Skeletal muscle tissue (tissue), 4 donors: ENCODE results near the gene MTMR11. TPM values are rescaled to one million over a fixed set of nuclear protein-coding genes. Genes with fewer than 3 reads are reported as not detected.
A peak's percentile ranks its signal among the peaks of the same experiment; 100 is the strongest.

Experiments used
- H3K27ac ChIP-seq: one replicate; pipeline ENCODE4 v1.7.0; 2013; ENCODE audit warnings: mild to moderate bottlenecking, low read depth, low read length, inconsistent platforms
- H3K27me3 ChIP-seq, 3 donors: one replicate each; pipeline ENCODE4 v1.7.0; 2013; ENCODE audit warnings: low read length in 3 of 3; ENCODE audit not compliant: control insufficient read depth in 3 of 3, insufficient read depth in 3 of 3
- H3K36me3 ChIP-seq, 3 donors: one replicate each; pipeline ENCODE4 v1.7.0; 2013; ENCODE audit warnings: low read length in 3 of 3; ENCODE audit not compliant: control insufficient read depth in 3 of 3, insufficient read depth in 3 of 3
- H3K4me1 ChIP-seq, 3 donors: one replicate each; pipeline ENCODE4 v1.7.0; 2013; ENCODE audit warnings: low read length in 3 of 3, mild to moderate bottlenecking in 3 of 3; ENCODE audit not compliant: control insufficient read depth in 3 of 3, insufficient read depth in 3 of 3
- H3K4me3 ChIP-seq, 3 donors: one replicate each; pipeline ENCODE4 v1.7.0; 2013; ENCODE audit warnings: low read length in 3 of 3
- H3K9ac ChIP-seq, 3 donors: one replicate each; pipeline ENCODE4 v1.7.0; 2013; ENCODE audit warnings: low read length in 3 of 3, mild to moderate bottlenecking in 3 of 3, moderate library complexity in 2 of 3, low read depth in 1 of 3
- H3K9me3 ChIP-seq, 3 donors: one replicate each; pipeline ENCODE4 v1.7.0; 2013; ENCODE audit warnings: low read length in 3 of 3; ENCODE audit not compliant: control insufficient read depth in 3 of 3
- total RNA-seq: library from RNA; depleted of rRNA; stranded (reverse); fragments of >200 nt; gene quantifications from one replicate; pipeline ENCODE4 v1.2.3, GENCODE V29; 2014
- donor health status: Osteomylitis.

The MTMR11 gene, protein sequence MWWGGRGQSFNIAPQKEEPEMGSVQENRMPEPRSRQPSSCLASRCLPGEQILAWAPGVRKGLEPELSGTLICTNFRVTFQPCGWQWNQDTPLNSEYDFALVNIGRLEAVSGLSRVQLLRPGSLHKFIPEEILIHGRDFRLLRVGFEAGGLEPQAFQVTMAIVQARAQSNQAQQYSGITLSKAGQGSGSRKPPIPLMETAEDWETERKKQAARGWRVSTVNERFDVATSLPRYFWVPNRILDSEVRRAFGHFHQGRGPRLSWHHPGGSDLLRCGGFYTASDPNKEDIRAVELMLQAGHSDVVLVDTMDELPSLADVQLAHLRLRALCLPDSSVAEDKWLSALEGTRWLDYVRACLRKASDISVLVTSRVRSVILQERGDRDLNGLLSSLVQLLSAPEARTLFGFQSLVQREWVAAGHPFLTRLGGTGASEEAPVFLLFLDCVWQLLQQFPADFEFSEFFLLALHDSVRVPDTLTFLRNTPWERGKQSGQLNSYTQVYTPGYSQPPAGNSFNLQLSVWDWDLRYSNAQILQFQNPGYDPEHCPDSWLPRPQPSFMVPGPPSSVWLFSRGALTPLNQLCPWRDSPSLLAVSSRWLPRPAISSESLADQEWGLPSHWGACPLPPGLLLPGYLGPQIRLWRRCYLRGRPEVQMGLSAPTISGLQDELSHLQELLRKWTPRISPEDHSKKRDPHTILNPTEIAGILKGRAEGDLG
- total RNA-seq: 6.8 TPM

DNA sequence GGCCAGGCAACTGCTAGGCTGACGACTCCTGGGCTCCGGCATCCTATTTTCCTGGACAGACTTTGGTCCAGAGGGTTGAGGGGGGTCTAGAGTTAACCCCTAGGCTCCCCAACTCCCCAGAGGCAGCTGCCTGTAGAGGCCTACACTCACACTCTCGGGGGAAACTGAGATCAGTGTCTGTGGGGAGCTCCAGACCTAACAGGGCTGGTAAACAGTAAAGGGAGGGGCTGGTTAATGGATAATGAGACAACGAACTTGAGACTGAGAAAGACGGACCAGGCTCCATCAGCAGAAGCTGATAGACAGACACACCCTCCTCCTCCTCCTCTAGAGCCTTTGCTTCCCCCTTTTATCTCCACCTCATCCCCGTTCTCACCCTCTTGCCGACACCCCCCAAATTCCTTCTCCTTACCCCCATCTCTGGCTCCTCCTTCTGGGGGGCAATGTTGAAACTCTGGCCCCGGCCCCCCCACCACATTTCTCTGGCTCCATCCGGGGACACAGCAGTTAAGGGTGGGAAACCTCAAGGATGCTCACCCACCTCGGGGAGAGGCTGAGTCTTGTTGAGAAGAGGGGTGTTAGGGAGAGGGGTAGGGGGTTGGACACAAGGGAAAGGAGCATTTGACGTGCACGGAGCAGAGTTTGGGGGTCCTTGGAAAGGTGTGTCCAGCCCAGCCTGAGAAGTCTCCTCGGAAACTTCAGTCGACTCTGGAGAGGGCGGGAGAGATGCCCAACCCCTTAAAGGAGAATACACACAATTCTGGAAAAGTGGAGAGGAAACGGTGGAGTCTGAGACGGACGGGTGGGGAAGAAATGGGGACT, at the start of gene MTMR11:
Gene MTMR11, minus strand, starts transcription at position 710 of the 822 bp plus-strand sequence. Its CDS starts 232 bp downstream, at position 478.
- no peaks in the 10 kb centered on the region for H3K27me3 ChIP-seq
- H3K36me3 ChIP-seq: no peaks in the 10 kb centered on the region
- H3K27ac ChIP-seq: peak within 1 kb of the TSS; percentile 62
- no peaks in the 10 kb centered on the region for H3K9me3 ChIP-seq
- H3K4me3 ChIP-seq: peak within 1 kb of the TSS; percentile 65 to 85 (median 72)
- peak within 1 kb of the TSS; percentile 64 to 71 (median 70) for H3K9ac ChIP-seq
- H3K4me1 ChIP-seq: peaks cover 30 to 51% (median 38%) of the 10 kb centered on the region in 3 donors

DNA sequence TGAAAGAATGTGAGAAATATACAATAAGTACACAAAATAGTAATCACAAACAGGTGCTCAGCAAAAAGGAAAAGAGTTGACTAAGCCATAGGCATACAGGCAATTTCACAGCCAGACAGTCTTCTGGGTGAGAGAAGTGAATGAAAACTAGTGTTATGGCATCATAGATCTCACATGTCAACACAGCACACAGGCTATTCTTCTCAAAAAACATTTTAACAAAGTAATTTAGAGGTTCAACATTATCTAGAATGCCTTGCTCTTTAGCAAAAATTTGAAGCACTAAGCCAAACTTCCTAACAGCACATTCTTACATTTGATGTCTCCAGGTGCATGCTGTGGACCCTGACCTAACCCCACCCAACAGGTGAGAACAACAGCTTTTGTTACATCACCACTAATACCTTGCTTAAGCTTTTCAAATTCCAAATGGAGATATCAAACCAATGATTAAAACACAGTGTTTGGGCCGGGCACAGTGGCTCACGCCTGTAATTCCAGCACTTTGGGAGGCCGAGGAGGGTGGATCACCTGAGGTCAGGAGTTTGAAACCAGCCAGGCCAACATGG, 43.4 kb upstream of the MTMR11 start:
- H3K27ac ChIP-seq: no peak overlapping the region
- no peaks in the 10 kb centered on the region for H3K27me3 ChIP-seq
- no peak overlapping the region for H3K4me3 ChIP-seq
- peaks cover 21 to 31% (median 23%) of the 10 kb centered on the region in 3 donors for H3K4me1 ChIP-seq
- no peak overlapping the region for H3K9ac ChIP-seq
- H3K9me3 ChIP-seq: no peaks in the 10 kb centered on the region
- peaks cover 4 to 9% (median 8%) of the 10 kb centered on the region in 3 donors for H3K36me3 ChIP-seq

DNA sequence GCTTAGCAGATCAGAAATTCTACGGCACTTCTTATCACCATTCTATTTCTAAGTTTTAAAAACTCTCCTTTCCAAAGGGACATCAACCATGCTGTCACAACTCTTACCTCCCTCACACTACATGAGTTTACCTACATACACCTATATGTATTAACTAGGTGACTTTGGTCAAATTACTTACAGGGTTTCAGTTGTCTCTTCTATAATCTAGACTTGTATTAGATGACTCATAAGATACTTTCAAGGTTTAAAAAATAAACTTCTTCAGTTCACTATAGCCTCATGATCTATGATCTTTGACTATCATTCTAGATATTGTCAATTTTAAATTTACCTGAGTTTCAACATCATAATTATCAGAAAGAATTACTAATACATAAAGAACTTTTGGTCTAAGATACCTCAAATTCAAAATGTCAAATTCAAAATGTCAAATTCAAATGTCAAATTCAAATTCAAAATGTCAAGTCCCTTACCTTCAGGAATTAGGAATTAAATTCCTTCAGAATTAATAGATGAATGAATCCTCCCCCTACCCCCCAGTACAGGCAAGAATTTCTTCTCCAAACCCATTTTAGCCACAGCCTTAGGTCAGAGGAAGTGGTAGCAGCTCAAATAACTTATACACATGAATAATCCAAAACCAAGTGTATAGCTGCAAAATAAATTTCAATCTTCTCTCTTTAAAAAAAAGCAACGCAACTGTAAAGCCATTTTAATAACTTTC, 42.7 kb upstream of the MTMR11 start:
- no peaks in the 10 kb centered on the region for H3K27me3 ChIP-seq

DNA sequence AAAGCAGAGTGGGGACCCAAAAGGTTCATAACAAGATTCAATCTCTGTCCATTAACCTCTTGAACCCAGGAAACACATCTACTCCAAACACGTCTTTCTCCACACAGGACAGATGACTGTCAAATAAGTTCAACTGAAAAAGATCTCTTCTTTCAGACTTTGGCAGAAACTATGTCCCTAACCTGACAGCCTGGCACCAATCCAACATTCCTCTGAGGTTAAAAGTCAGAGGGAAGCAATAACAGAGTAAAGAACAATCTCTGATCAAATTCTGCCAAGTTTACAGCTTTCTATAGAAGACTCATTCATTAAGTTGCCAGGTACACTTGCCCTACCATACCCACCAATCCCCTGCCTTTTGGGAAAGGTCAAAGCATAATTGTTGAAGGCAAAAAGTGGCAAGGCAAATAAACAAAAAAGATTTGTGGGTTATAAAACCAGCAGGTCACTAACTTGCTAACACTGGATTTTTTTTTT, 41.9 kb upstream of the MTMR11 start:
- Histone ChIP-seq H3K9me3 (no peaks in the 10 kb centered on the region), H3K9ac (no peak overlapping the region), H3K4me3 (no peak overlapping the region), H3K4me1 (peaks cover 18 to 26% (median 21%) of the 10 kb centered on the region in 3 donors), H3K27ac (no peak overlapping the region), H3K36me3 (peaks cover 7 to 15% (median 14%) of the 10 kb centered on the region in 3 donors), H3K27me3 (no peaks in the 10 kb centered on the region)

More for the DNA sequence above, 42.7 kb upstream of the MTMR11 start:
- Histone ChIP-seq H3K9me3 (no peaks in the 10 kb centered on the region), H3K27ac (no peak overlapping the region), H3K36me3 (peaks cover 7 to 11% (median 11%) of the 10 kb centered on the region in 3 donors), H3K4me1 (peaks cover 21 to 26% (median 22%) of the 10 kb centered on the region in 3 donors), H3K9ac (no peak overlapping the region), H3K4me3 (no peak overlapping the region)

DNA sequence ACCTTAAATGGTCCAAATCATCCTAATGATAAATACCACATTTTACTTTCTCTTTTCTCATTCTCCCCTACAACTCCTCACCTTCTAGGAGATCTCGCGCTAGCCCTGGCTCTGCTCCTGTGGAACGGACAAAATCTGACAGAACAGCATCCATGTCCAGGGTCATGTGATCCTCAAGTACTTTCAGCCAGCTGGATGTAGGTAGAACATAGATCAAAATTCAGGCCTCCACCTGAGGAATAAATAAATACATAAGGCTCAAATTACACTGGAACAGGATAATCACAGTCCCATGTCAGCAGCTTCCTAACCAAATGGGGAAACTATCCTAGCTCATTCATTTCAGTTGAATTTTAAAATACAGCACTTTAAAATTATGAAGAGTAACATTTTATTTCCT, 40.7 kb upstream of the MTMR11 start:
- Histone ChIP-seq H3K4me3 (no peak overlapping the region), H3K27ac (no peak overlapping the region), H3K4me1 (peaks cover 18 to 26% (median 21%) of the 10 kb centered on the region in 3 donors), H3K27me3 (no peaks in the 10 kb centered on the region), H3K9ac (no peak overlapping the region), H3K9me3 (no peaks in the 10 kb centered on the region), H3K36me3 (peaks cover 10 to 24% (median 23%) of the 10 kb centered on the region in 3 donors)

DNA sequence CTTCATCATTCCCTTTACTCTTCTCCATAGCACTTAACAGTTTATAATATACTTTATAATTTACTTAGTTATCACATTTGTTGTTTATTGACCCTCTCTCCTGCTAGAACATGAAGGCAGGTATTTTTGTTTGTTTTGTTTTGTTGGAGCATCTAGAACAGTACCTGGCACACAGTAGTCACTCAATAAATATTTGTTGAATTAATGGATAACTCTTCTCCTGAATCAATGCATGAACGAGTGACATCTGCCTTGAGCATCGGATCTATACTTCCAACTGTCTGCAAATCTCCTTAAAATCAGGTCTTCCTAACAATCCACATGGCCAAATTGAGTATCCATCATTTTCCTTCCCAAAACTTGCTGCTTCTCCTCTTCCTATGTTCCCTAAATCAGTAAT, 35.9 kb upstream of the MTMR11 start:
- Histone ChIP-seq H3K36me3 (peaks cover 35 to 49% (median 45%) of the 10 kb centered on the region in 3 donors), H3K9me3 (no peaks in the 10 kb centered on the region), H3K4me3 (no peak overlapping the region), H3K4me1 (peaks cover 0 to 4% (median 4%) of the 10 kb centered on the region in 3 donors), H3K27ac (no peak overlapping the region), H3K27me3 (no peaks in the 10 kb centered on the region), H3K9ac (no peak overlapping the region)

DNA sequence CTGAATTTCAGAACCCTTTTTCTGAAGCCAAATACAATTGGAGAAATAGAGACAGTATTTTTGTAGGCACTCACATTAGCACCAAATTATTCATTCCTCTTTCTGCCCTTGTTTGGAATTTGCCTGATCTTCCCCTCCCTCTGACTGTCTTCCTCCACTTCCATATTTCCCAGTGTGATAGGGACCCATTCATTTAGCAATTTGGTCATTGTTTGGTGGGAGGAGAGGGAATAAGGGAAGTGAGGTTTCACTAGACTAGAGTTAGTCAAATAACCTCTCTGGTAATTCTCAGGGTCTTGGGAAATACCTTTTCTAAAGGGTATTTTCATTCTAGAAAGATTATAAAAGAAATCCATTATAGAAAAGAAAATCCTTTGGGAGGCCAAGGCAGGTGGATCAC, 31.0 kb upstream of the MTMR11 start:
- Histone ChIP-seq H3K9ac (no peak overlapping the region), H3K27me3 (no peaks in the 10 kb centered on the region), H3K4me1 (no peaks in the 10 kb centered on the region), H3K9me3 (no peaks in the 10 kb centered on the region), H3K27ac (no peak overlapping the region), H3K4me3 (no peak overlapping the region), H3K36me3 (peaks cover 50 to 59% (median 56%) of the 10 kb centered on the region in 3 donors)

DNA sequence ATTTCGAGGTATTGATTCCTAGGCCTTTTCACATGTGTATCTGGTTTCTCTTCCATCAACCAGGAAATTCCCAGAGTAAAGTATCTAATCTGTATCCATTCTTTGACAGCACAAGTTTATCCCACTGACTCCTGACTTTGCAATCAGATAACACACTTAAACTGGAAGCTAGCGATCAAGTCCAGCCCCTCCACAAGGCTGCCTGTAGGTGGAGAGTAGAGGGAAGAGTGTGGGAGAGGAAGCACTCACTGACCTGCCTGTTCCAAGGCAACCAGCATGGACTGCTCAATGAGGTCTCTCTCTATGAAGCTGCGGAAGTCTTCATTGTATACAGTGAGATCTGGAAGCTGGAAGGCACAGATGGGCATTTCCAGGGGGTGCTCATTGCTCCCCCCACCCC, 30.4 kb upstream of the MTMR11 start:
- Histone ChIP-seq H3K9ac (no peak overlapping the region), H3K27me3 (no peaks in the 10 kb centered on the region), H3K36me3 (peaks cover 45 to 61% (median 51%) of the 10 kb centered on the region in 3 donors), H3K4me1 (peaks cover 0 to 3% (median 0%) of the 10 kb centered on the region in 3 donors), H3K4me3 (no peak overlapping the region), H3K9me3 (no peaks in the 10 kb centered on the region), H3K27ac (no peak overlapping the region)

DNA sequence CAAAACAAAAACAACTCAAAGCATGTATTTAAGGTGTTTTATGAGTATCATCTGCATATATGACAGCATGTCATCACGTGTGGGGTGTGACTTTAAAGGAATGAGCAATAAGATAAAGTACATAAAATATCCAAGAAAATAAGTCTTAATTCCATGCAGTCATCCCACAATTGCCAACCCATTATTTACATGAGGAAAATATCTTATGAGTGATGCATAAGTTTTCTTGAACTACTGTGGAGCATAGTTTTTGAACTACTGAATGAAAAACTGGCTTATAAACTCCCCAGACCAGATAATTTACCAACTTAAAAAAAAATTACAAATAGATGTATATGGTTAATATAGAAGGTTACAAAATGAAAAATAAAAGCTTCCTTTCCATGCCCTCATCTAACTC, 29.7 kb upstream of the MTMR11 start:
- Histone ChIP-seq H3K9me3 (no peaks in the 10 kb centered on the region), H3K27ac (no peak overlapping the region), H3K27me3 (no peaks in the 10 kb centered on the region), H3K4me3 (no peak overlapping the region), H3K36me3 (peaks cover 41 to 63% (median 46%) of the 10 kb centered on the region in 3 donors), H3K4me1 (peaks cover 0 to 3% (median 0%) of the 10 kb centered on the region in 3 donors), H3K9ac (no peak overlapping the region)
